ENCODE results near the gene KIAA1217.
"Not testable (repeated sequence)": the region's sequence is repeated elsewhere in the genome, so short reads cannot be mapped to it uniquely, and the experiment has no call there.

Gene KIAA1217

GRCh38 chr10:24299578-24300260, 90.8 kb downstream of the KIAA1217 start:
- DNase-seq: no peak

GRCh38 chr10:24303522-24304310, 94.8 kb downstream of the KIAA1217 start:
- no peak for DNase-seq

GRCh38 chr10:24305551-24306506, 96.9 kb downstream of the KIAA1217 start:
- no peak for DNase-seq

- DNase-seq: no peak
Observed at GRCh38 chr10:24306507-24306875, 97.6 kb downstream of the KIAA1217 start.

- no peak for DNase-seq
Observed at GRCh38 chr10:24307116-24307515, 98.2 kb downstream of the KIAA1217 start.

- no peak for DNase-seq
Observed at GRCh38 chr10:24307696-24308485, 99.0 kb downstream of the KIAA1217 start.

GRCh38 chr10:24310104-24310503, 101.2 kb downstream of the KIAA1217 start:
- DNase-seq: no peak

GRCh38 chr10:24311888-24312287, 103.0 kb downstream of the KIAA1217 start:
- no peak for DNase-seq

- DNase-seq: no peak
Observed at GRCh38 chr10:24313283-24313682, 104.3 kb downstream of the KIAA1217 start.

GRCh38 chr10:24315211-24315610, 106.3 kb downstream of the KIAA1217 start:
- DNase-seq: no peak

GRCh38 chr10:24318517-24318916, 109.6 kb downstream of the KIAA1217 start:
- no peak for DNase-seq

GRCh38 chr10:24320373-24320772, 111.4 kb downstream of the KIAA1217 start:
- DNase-seq: no peak

- no peak for DNase-seq
Observed at GRCh38 chr10:24324651-24325050, 115.7 kb downstream of the KIAA1217 start.

- no peak for DNase-seq
Observed at GRCh38 chr10:24331457-24331856, 122.5 kb downstream of the KIAA1217 start.

- DNase-seq: no peak
Observed at GRCh38 chr10:24333736-24334135, 124.8 kb downstream of the KIAA1217 start.

GRCh38 chr10:24334279-24334939, 125.5 kb downstream of the KIAA1217 start:
- DNase-seq: no peak

GRCh38 chr10:24337723-24338122, 128.8 kb downstream of the KIAA1217 start:
- not testable (repeated sequence) for DNase-seq

- no peak for DNase-seq
Observed at GRCh38 chr10:24339387-24339786, 130.4 kb downstream of the KIAA1217 start.

GRCh38 chr10:24340446-24340845, 131.5 kb downstream of the KIAA1217 start:
- no peak for DNase-seq

GRCh38 chr10:24340883-24341282, 131.9 kb downstream of the KIAA1217 start:
- DNase-seq: no peak

GRCh38 chr10:24341371-24341770, 132.4 kb downstream of the KIAA1217 start:
- no peak for DNase-seq

- no peak for DNase-seq
Observed at GRCh38 chr10:24341897-24342296, 133.0 kb downstream of the KIAA1217 start.
